SKM-1 treated with dmso at 0.1 percent for 144 hours (cell line): ENCODE measurements around the gene FZD8.
"Not testable (repeated sequence)": the region's sequence is repeated elsewhere in the genome, so short reads cannot be mapped to it uniquely, and the experiment has no call there.

Experiments used
- DNase-seq: peaks from one replicate; lab custom pipeline; 2025; ENCODE audit not compliant: unreplicated experiment; lab: John Stamatoyannopoulos, UW

FZD8 gene

DNA sequence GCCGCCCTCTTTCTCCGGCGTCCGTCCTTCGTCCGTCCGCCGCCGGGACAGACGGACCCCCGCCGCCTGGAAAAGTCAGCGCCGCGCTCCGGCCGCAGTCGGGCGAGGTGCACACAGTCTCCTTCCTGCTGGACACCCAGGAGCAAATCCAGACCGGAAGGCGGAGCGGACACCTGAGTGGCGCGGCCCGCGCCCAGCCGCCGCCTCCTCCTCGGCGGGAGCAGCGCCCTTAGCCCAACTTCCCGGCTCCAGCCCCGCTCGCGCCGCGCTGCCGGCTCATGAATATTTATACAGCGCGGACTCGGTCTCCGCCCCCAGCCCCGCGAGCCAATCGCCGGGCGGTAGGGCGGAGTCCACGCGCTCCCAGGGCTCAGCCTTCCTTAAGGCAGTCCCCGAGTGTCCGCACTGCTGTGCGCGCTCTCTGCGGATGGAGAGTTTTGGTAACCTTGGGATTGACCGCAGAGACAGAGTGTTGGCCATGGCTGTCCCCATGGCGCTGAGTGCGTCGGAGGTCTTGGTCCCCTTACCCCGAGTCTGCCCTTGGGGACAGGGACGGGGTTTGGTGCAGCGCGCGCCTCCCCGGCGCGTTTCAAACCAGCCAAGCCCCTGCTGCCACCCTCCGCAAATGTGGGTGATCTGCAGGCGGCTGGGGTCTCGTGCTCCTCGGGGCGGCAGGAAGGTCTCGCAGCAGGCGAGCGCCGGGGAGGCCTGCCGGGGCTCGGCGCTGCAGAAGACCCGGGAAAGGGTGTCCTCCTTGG lies at the start of gene FZD8:
Gene FZD8, minus strand, starts transcription at position 262 of the 758 bp plus-strand sequence. CDS start 867 bp downstream, outside the sequence.
- peak; percentile 21 for DNase-seq

DNA sequence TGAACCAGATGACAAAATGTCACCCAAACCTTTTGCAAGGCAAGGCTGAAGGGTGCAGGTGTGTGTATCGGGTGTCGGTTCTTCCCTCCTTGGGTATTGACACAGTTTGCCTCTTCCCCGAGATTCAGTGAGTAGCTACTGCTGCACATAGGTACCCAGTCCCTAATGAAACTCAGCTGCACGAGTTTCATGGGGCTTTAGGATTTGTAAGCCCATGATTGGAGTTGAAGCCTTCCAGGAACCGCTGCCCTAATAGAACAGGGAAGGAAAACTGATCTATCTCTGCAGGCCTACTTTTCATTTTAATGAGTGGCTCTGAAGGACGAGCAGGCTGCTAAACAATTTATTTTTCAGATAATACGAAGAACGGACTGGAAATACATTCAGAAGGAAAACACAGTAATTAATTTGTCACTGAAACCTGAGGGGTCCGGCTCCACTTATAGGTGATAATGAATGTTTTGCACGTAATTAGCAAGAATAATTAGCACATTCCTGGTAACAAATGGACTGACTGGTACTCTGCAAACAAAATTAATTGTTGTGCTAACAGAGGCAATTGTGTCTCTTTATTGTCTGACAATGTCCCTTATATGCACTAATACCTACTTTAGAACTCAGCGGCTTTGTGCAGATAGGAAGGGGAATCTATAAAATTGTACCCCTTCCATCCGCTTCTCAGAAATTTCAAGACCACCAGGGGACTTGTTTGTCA lies 49.6 kb upstream of the FZD8 start:
- DNase-seq, result no peak

DNA sequence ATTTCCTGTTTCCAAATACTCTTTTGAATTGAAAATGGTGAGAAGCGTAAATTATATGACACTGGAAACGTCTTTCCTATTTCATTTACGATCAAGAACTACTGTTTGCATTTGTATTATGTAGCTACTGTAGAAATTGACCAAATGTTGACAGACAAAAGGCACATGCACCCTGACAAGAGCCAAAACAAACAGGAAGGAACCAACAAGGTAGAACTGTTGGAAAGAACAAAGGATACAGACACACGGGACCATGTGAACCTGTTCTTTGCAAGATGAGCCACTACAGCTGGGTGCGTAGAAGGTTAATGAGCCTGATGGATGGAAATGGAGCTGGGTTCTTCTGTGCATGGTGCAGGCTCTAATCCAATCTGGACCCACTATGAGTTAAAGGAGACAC lies 48.4 kb upstream of the FZD8 start:
- no peak for DNase-seq

DNA sequence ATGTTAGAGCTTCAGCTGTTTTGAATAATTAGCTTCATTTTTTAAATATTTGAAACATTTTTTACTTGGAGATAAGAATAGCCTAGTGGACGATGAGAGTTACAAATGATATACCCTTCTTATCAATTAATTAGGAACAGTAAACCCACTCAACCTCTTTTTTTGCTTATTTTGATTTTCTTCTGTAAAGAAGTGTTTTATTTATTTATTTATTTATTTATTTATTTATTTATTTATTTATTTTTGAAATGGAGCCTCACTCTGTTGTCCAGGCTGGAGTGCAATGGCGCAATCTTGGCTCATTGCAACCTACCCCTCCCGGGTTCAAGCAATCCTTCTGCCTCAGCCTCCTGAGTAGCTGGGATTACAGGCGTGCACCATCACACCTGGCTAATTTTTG lies 43.8 kb upstream of the FZD8 start:
- DNase-seq, result not testable (repeated sequence)

GRCh38 chr10:35685402-35685801 lies 43.3 kb upstream of the FZD8 start:
- DNase-seq, result no peak

DNA sequence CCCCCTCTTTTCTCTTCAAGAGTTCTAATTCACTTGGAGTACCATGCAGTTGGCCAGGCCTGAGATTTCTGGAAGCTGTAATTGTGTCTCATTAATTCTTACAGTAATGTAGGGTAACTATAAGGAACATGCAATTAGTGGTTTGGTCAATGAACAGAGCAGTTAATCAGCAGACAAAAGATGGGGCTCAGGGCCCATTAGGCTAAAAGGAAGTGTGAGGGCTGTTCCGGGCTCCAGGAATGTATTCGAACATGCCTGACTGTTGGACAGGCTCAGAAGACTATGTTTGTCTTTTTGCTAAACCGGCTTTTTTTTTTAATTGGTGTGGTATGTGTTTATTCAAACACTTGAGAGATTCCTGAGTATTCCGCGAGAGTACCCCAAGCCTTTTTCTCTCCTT lies 42.5 kb upstream of the FZD8 start:
- no peak for DNase-seq

DNA sequence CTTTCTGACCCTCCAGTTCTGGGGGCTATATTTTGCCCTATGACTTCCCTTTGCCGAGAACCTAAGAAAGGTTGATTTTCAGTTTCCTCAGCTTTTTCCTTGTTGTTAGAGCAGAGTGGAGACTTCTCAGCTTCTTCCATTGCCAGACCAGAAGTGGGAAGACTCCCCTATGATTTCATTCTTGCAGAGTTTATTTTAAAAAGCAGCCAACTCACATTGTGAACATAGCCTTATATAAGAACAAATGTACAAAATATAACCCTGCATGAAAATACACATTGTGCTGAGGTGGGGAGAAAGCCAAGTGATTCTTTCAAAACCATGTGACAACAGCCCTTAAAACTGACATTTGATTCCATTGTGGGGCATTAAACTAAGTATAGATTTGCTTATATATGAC lies 33.8 kb upstream of the FZD8 start:
- DNase-seq, result no peak

DNA sequence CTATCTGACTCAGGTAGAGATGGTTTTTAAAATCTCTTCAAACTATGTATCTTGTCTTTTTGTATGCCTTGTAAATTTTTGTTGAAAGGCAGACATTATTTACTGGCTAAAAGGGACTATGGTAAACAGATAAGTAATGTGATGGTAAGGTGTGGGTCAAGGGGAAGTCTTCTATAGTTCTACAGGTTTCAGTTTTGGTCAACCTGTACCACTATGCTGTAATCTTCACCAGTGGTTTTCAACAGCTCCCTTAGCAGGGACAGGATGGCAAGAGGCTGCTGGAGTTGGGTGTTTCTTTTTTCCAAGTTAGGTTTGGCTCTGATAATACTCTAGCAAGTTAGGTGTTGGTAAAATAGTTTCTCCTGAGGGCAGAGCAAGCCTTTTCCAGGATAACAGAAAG lies 32.7 kb upstream of the FZD8 start:
- DNase-seq, result no peak

DNA sequence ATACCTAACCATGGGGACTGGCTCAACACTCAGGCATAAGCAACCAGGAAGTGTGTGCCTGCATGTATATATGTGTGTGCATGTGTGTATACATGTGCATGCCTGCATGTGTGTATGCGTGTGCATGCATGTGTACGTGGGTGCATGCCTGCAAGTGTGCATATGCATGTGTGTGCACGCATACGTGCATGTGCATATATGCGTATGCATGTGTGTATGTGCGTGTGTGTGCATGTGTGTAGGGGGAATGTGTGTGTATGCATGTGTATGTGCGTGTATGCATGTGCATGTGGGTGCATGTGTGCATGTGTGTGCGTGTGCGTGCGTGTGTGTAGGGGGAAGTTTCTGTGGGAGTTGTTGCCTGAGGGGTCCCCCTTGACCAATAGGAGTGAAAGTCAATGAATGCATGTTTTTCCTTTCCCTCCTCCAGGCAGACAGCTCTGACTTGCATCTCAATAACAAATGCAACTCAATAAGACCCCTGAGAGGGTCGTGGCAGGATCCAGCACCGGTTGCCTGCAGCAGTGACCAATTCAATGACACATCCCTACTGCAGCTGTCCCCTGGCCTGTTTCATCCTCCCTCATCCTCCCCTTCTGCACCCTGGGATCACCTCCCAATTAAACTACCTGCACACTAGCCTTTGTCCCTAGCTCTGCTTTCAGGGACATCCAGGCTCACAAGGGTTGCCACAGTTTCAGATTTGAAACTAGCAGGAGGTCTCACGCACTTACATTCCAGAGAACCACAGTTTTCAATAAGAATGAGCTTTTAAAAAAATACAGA lies 27.0 kb upstream of the FZD8 start:
- no peak for DNase-seq

GRCh38 chr10:35667971-35668370 lies 25.9 kb upstream of the FZD8 start:
- DNase-seq, result no peak

GRCh38 chr10:35667270-35667889 lies 25.3 kb upstream of the FZD8 start:
- no peak for DNase-seq

DNA sequence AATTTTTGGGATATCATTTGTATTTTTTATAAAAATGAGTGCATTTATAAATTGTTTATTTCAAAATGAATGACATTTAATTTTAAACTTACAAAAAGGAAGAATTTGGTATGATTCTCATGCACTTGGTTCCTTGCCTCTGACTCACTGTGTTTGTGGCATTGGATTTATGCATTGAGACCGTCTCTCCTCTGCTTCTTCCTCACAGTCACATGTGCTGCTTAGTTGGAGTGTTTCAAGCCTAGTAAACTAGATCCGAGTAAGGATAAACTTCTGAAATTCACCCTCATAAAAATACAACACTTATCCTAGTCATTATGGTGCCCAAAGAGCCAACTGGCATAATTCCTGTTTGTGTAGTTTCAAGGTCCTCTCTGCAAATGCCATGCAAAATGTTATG lies 19.1 kb upstream of the FZD8 start:
- DNase-seq, result no peak

- no peak for DNase-seq
These were observed 17.4 kb upstream of the FZD8 start for GRCh38 chr10:35659456-35659855.

DNA sequence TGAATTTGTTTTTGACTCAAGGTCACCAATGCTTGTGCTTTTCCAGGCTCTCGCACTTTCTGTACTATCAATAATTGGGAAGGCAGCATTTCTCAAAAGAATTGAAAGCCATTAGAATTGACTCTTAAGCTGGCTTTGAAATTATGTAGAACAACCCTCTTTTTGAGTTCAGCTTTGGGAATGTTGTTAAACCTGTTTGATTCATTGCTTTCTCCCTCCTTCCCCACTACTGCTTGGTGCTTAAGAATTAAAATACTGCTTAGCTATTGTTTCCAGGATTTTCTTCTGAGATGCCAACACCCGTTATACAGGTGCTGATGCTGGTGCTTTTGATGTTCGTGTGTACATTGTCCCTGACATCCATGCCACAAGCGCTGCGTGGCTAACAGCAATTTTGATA lies 15.5 kb upstream of the FZD8 start:
- no peak for DNase-seq

- no peak for DNase-seq
These were observed 10.7 kb upstream of the FZD8 start for GRCh38 chr10:35652824-35653223.

DNA sequence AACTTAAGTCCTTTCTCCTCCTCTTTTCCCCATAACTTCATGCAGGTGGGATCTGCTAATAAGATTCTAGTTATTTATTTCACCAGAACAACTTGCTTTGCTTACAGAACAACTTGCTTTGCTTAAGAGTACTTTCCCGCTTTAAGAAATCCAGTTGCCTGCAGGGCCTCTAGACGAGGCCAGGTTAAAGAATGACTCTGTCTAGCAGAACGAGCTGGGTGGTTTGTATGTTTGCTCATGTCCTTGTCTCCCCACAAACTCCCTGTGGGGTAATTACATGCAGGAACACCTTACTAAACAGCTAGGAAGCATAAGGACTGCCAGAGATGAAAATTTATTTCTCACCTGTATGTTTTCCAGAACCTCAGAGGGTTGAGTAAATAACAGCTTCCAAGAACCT lies 8.8 kb upstream of the FZD8 start:
- no peak for DNase-seq

GRCh38 chr10:35644050-35644950 lies 2.2 kb upstream of the FZD8 start:
- DNase-seq, result no peak

GRCh38 chr10:35643151-35644049 lies 1.3 kb upstream of the FZD8 start:
- no peak for DNase-seq

GRCh38 chr10:35642793-35643114 lies 658 bp upstream of the FZD8 start:
- no peak for DNase-seq

GRCh38 chr10:35641676-35642034 lies 441 bp downstream of the FZD8 start:
- no peak for DNase-seq
